Measurements from ENCODE around the gene EIF2S2.

DNA sequence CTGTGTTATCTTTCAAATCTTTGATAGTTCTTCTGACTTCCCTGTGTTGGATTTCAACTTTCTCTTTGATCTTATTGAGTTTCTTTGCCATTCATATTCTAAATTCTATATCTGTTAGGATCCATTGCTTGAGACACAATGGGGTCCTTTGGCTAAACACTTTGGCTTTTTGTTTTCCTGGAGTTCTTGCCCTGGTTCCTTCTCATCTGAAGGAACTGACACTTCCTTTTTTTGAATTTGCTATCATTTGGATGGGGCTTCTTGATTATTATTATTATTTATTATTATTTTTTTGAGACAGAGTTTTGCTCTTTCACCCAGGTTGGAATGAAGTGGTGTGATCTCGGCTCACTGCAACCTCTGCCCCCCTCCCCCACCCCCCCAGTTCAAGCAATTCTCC, 30.1 kb upstream of the EIF2S2 start:
- TF ChIP-seq FOSL2 (IDR thresholded peaks at IDR 0.05) (no peak), FOSL2 (CRISPR knock-in tag; IDR thresholded peaks at IDR 0.05) (no peak), BHLHE40 (IDR thresholded peaks at IDR 0.05; ENCODE audit: low read depth, low read length) (no peak), POLR2A (IDR thresholded peaks at IDR 0.05; ENCODE audit: low read length) (no peak), TP53 (CRISPR knock-in tag; IDR thresholded peaks at IDR 0.05) (no peak), MAFK (IDR thresholded peaks at IDR 0.05; ENCODE audit: partially characterized antibody) (no peak), SMC3 (IDR thresholded peaks at IDR 0.05) (no peak), JUN (IDR thresholded peaks at IDR 0.05) (no peak), SREBF2 (IDR thresholded peaks at IDR 0.05) (no peak)
- TF ChIP-seq, protein P1, sequence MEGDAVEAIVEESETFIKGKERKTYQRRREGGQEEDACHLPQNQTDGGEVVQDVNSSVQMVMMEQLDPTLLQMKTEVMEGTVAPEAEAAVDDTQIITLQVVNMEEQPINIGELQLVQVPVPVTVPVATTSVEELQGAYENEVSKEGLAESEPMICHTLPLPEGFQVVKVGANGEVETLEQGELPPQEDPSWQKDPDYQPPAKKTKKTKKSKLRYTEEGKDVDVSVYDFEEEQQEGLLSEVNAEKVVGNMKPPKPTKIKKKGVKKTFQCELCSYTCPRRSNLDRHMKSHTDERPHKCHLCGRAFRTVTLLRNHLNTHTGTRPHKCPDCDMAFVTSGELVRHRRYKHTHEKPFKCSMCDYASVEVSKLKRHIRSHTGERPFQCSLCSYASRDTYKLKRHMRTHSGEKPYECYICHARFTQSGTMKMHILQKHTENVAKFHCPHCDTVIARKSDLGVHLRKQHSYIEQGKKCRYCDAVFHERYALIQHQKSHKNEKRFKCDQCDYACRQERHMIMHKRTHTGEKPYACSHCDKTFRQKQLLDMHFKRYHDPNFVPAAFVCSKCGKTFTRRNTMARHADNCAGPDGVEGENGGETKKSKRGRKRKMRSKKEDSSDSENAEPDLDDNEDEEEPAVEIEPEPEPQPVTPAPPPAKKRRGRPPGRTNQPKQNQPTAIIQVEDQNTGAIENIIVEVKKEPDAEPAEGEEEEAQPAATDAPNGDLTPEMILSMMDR (IDR thresholded peaks at IDR 0.05) = no peak
- TF ChIP-seq, protein P2, sequence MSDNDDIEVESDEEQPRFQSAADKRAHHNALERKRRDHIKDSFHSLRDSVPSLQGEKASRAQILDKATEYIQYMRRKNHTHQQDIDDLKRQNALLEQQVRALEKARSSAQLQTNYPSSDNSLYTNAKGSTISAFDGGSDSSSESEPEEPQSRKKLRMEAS (IDR thresholded peaks at IDR 0.05) = no peak
- TF ChIP-seq, protein P3, sequence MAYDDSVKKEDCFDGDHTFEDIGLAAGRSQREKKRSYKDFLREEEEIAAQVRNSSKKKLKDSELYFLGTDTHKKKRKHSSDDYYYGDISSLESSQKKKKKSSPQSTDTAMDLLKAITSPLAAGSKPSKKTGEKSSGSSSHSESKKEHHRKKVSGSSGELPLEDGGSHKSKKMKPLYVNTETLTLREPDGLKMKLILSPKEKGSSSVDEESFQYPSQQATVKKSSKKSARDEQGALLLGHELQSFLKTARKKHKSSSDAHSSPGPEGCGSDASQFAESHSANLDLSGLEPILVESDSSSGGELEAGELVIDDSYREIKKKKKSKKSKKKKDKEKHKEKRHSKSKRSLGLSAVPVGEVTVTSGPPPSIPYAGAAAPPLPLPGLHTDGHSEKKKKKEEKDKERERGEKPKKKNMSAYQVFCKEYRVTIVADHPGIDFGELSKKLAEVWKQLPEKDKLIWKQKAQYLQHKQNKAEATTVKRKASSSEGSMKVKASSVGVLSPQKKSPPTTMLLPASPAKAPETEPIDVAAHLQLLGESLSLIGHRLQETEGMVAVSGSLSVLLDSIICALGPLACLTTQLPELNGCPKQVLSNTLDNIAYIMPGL (CRISPR knock-in tag; IDR thresholded peaks at IDR 0.05; ENCODE audit: borderline replicate concordance) = no peak
- TF ChIP-seq, protein P4, sequence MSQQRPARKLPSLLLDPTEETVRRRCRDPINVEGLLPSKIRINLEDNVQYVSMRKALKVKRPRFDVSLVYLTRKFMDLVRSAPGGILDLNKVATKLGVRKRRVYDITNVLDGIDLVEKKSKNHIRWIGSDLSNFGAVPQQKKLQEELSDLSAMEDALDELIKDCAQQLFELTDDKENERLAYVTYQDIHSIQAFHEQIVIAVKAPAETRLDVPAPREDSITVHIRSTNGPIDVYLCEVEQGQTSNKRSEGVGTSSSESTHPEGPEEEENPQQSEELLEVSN (IDR thresholded peaks at IDR 0.05; ENCODE audit: borderline replicate concordance, low read depth) = no peak

All from A549 (cell line).